ENCODE results near the gene LHFPL3. TPM values are rescaled to one million over a fixed set of nuclear protein-coding genes. Genes with fewer than 3 reads are reported as not detected.

The LHFPL3 gene
- total RNA-seq, 2 experiments from 2014 or later: not detected

GRCh38 chr7:104352736-104353135 is 24.3 kb downstream of the LHFPL3 start:
- Histone ChIP-seq H2AFZ (ENCODE audit: low read length) (no peak overlapping the region), H3K9me2 (ENCODE audit: insufficient read depth, low read length) (no peaks in the 10 kb centered on the region), H4K20me1 (ENCODE audit: insufficient read depth, low read length) (no peaks in the 10 kb centered on the region), H3K36me3 (ENCODE audit: insufficient read depth, low read length) (no peaks in the 10 kb centered on the region), H3K9me3 (ENCODE audit: low read length) (no peaks in the 10 kb centered on the region), H3K27ac (ENCODE audit: low read depth, low read length, poor library complexity, severe bottlenecking) (no peak overlapping the region), H3K4me3 (ENCODE audit: low read depth, low read length, poor library complexity, severe bottlenecking) (no peak overlapping the region), H3K79me2 (ENCODE audit: insufficient read depth, low read depth, low read length) (no peaks in the 10 kb centered on the region), H3K4me2 (ENCODE audit: low read length) (no peak overlapping the region), H3K4me1 (ENCODE audit: insufficient read depth, low read length, poor library complexity, severe bottlenecking) (no peaks in the 10 kb centered on the region)
- CTCF ChIA-PET (ENCODE audit: unreplicated experiment): no interaction called here
- intact Hi-C loops (cut with micrococcal nuclease; ENCODE audit: unreplicated experiment): no loop called here
- BruUV-seq (replicated peaks): no TSS peak
- TF ChIP-seq CTCF (conservative IDR thresholded peaks at IDR 0.05; ENCODE audit: low read length): no peak
- TF ChIP-seq EZH2phosphoT487 (IDR thresholded peaks at IDR 0.05; ENCODE audit: borderline replicate concordance, low read depth, low read length): no peak
- POLR2A ChIA-PET: no interaction called here
- no peak for DNase-seq (ENCODE audit: low spot score)

- DNase-seq (ENCODE audit: low spot score): no peak
Measured at GRCh38 chr7:104357166-104357565, 28.8 kb downstream of the LHFPL3 start.

More at GRCh38 chr7:104357166-104357565, 28.8 kb downstream of the LHFPL3 start:
- intact Hi-C loops (cut with micrococcal nuclease; ENCODE audit: unreplicated experiment): no loop called here
- TF ChIP-seq EZH2phosphoT487 (IDR thresholded peaks at IDR 0.05; ENCODE audit: borderline replicate concordance, low read depth, low read length): no peak
- TF ChIP-seq CTCF (conservative IDR thresholded peaks at IDR 0.05; ENCODE audit: low read length): no peak
- CTCF ChIA-PET (ENCODE audit: unreplicated experiment): no interaction called here
- H3K9me3 ChIP-seq (ENCODE audit: low read length): no peaks in the 10 kb centered on the region
- H3K79me2 ChIP-seq (ENCODE audit: insufficient read depth, low read depth, low read length): no peaks in the 10 kb centered on the region
- H4K20me1 ChIP-seq (ENCODE audit: insufficient read depth, low read length): no peaks in the 10 kb centered on the region
- no peaks in the 10 kb centered on the region for H3K9me2 ChIP-seq (ENCODE audit: insufficient read depth, low read length)
- no TSS peak for BruUV-seq (replicated peaks)
- H3K27ac ChIP-seq (ENCODE audit: low read depth, low read length, poor library complexity, severe bottlenecking): no peak overlapping the region
- H2AFZ ChIP-seq (ENCODE audit: low read length): no peak overlapping the region
- H3K4me2 ChIP-seq (ENCODE audit: low read length): no peak overlapping the region
- POLR2A ChIA-PET: interaction anchor here (0.6 kb wide), 1 partner anchor 952 kb away, joined by 3 read pairs; no protein-coding TSS in a partner anchor
- no peak overlapping the region for H3K4me3 ChIP-seq (ENCODE audit: low read depth, low read length, poor library complexity, severe bottlenecking)
- no peaks in the 10 kb centered on the region for H3K4me1 ChIP-seq (ENCODE audit: insufficient read depth, low read length, poor library complexity, severe bottlenecking)
- H3K36me3 ChIP-seq (ENCODE audit: insufficient read depth, low read length): no peaks in the 10 kb centered on the region

Measured in OCI-LY7 (cell line).